GM06990 (cell line): ENCODE measurements around the gene CASZ1.

Source experiments
- DNase-seq: peaks from one replicate; pipeline ENCODE4 v3.0.0-alpha.2; 2011; ENCODE audit not compliant: insufficient read length; ENCODE audit errors: extremely low read depth
- H3K27me3 ChIP-seq: replicated peaks from 2 replicates; pipeline ENCODE4 v1.6.0; 2011; ENCODE audit warnings: low read length; ENCODE audit not compliant: control insufficient read depth, insufficient read depth
- H3K36me3 ChIP-seq: 2 replicates; pipeline ENCODE4 v1.5.1; 2011; ENCODE audit warnings: low read length; ENCODE audit not compliant: control insufficient read depth, insufficient read depth
- H3K4me3 ChIP-seq: replicated peaks from 2 replicates; pipeline ENCODE4 v1.5.1; 2011; ENCODE audit warnings: low read depth, mild to moderate bottlenecking, control low read depth, low read length
- CTCF ChIP-seq: IDR thresholded peaks from 2 replicates; pipeline ENCODE4 v1.5.1; 2011; ENCODE audit warnings: low read length, control low read depth, mild to moderate bottlenecking, inconsistent platforms; ENCODE audit not compliant: insufficient read depth, poor library complexity, severe bottlenecking

Gene CASZ1

GRCh38 chr1:10685196-10685807 lies 111.1 kb downstream of the CASZ1 start:
- H3K36me3 ChIP-seq: no peaks in the 10 kb centered on the region; the same call in 1 of the 2 replicates
- H3K27me3 ChIP-seq: no peaks in the 10 kb centered on the region
- no peak overlapping the region for H3K4me3 ChIP-seq
- DNase-seq: no peak
- no peak for TF ChIP-seq CTCF

- no peak for TF ChIP-seq CTCF
- Histone ChIP-seq H3K36me3 (no peaks in the 10 kb centered on the region; the same call in 1 of the 2 replicates), H3K4me3 (no peak overlapping the region), H3K27me3 (no peaks in the 10 kb centered on the region)
- DNase-seq: no peak
Observed at GRCh38 chr1:10684221-10684620, 112.2 kb downstream of the CASZ1 start.

- no peak for DNase-seq
- Histone ChIP-seq H3K36me3 (no peaks in the 10 kb centered on the region; the same call in 1 of the 2 replicates), H3K27me3 (no peaks in the 10 kb centered on the region), H3K4me3 (no peak overlapping the region)
- no peak for TF ChIP-seq CTCF
Observed at GRCh38 chr1:10682449-10683309, 113.8 kb downstream of the CASZ1 start.

- Histone ChIP-seq H3K36me3 (no peaks in the 10 kb centered on the region; the same call in 1 of the 2 replicates), H3K27me3 (no peaks in the 10 kb centered on the region), H3K4me3 (no peak overlapping the region)
- DNase-seq: no peak
- TF ChIP-seq CTCF: no peak
Observed at GRCh38 chr1:10682108-10682445, 114.4 kb downstream of the CASZ1 start.

- TF ChIP-seq CTCF: no peak
- Histone ChIP-seq H3K27me3 (no peaks in the 10 kb centered on the region), H3K4me3 (no peak overlapping the region), H3K36me3 (no peaks in the 10 kb centered on the region; the same call in 1 of the 2 replicates)
- no peak for DNase-seq
Observed at GRCh38 chr1:10681296-10682107, 114.9 kb downstream of the CASZ1 start.
